MCF 10A (cell line): ENCODE data around the gene IRF2BP1. TPM values are rescaled to one million over a fixed set of nuclear protein-coding genes. Genes with fewer than 3 reads are reported as not detected.
"Not testable (repeated sequence)": the region's sequence is repeated elsewhere in the genome, so short reads cannot be mapped to it uniquely, and the experiment has no call there.

Source experiments
- BruUV-seq: library from RNA; stranded (reverse); fragments of 400-500 nt; replicated peaks from 2 replicates; lab custom pipeline; 2021; lab: Mats Ljungman, UMichigan
- CTCF ChIA-PET: fragments of 300-600 bp; sonication (Branson Sonifier 250); formaldehyde crosslinking; extraction: SDS; loops from one replicate; lab custom pipeline; 2021; ENCODE audit warnings: antibody characterized with exemption, inconsistent platforms; lab: Yijun Ruan, JAX
- POLR2A ChIA-PET: fragments of 300-600, 350-650 bp; sonication (Branson Sonifier 250); formaldehyde crosslinking; extraction: SDS; loops from one replicate; lab custom pipeline; 2020; ENCODE audit warnings: antibody characterized with exemption, inconsistent platforms; lab: Yijun Ruan, JAX
- DNase-seq: peaks from one replicate; pipeline ENCODE4 v3.0.0-alpha.2; 2018; ENCODE audit not compliant: unreplicated experiment
- H3K27ac Mint-ChIP-seq: one replicate; pipeline ENCODE4 v1.8.0; 2022; ENCODE audit warnings: mild to moderate bottlenecking, low read depth, mixed read lengths; ENCODE audit not compliant: unreplicated experiment
- H3K27me3 Mint-ChIP-seq: one replicate; pipeline ENCODE4 v1.8.0; 2022; ENCODE audit warnings: mixed read lengths; ENCODE audit not compliant: insufficient read depth, unreplicated experiment
- H3K36me3 Mint-ChIP-seq: one replicate; pipeline ENCODE4 v1.8.0; 2022; ENCODE audit warnings: mild to moderate bottlenecking, moderate library complexity, mixed read lengths; ENCODE audit not compliant: insufficient read depth, unreplicated experiment
- H3K4me1 Mint-ChIP-seq: one replicate; pipeline ENCODE4 v1.8.0; 2022; ENCODE audit warnings: mixed read lengths; ENCODE audit not compliant: insufficient read depth, unreplicated experiment
- H3K4me3 Mint-ChIP-seq: one replicate; pipeline ENCODE4 v1.8.0; 2022; ENCODE audit warnings: mild to moderate bottlenecking, moderate library complexity, mixed read lengths; ENCODE audit not compliant: unreplicated experiment
- H3K9me3 Mint-ChIP-seq: one replicate; pipeline ENCODE4 v1.8.0; 2022; ENCODE audit warnings: mixed read lengths; ENCODE audit not compliant: unreplicated experiment
- intact Hi-C: fragments of 100-400 bp; cut with micrococcal nuclease; formaldehyde crosslinking; loops from 2 replicates; pipeline ENCODE4 v1.14.1; 2022
- total RNA-seq: library from RNA; stranded (reverse); gene quantifications from 2 replicates; pipeline ENCODE4 v1.2.3, GENCODE V29; 2022
- TF ChIP-seq, protein P1 (sequence below): fragments of 200-600 bp; IDR thresholded peaks from one replicate; pipeline ENCODE4 v1.8.0; 2022; ENCODE audit warnings: antibody characterized with exemption, mild to moderate bottlenecking; ENCODE audit not compliant: unreplicated experiment

IRF2BP1 gene
- total RNA-seq, 1 experiment from 2014 or later: 18.1 TPM

DNA sequence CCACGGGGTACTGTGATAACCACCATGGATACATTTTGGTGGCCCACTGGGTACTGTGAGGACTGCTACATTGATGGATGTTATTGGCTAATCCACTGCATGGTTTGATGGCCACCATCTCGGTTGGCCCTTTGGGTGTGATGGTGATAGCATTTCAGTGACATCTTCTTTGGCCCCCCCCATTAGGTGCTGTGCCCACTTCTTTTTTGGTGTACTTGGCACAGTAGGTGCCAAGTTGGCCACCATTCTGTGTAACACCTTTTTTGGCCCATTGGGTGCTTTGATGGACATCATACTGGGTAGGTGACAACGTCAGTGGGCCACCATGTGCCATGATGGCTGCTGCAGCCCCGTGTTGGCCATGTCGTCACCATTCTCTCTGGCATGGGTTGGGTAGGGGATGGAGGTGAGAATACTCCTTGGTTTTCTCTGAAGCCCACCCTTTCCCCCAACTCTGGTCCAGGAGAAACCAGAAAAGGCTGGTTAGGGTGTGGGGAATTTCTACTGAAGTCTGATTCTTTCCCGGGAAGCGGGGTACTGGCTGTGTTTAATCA is 12.6 kb downstream of the IRF2BP1 start:
- no peaks in the 10 kb centered on the region for H3K36me3 Mint-ChIP-seq
- no peaks in the 10 kb centered on the region for H3K4me1 Mint-ChIP-seq
- peaks cover 37% of the 10 kb centered on the region for H3K27me3 Mint-ChIP-seq
- ChIA-PET CTCF (interaction anchor here (0.6 kb wide), 1 partner anchor 27 kb away, joined by 4 read pairs; no protein-coding TSS in a partner anchor), POLR2A (no interaction called here)
- intact Hi-C loops: no loop called here
- TF ChIP-seq, protein P1, sequence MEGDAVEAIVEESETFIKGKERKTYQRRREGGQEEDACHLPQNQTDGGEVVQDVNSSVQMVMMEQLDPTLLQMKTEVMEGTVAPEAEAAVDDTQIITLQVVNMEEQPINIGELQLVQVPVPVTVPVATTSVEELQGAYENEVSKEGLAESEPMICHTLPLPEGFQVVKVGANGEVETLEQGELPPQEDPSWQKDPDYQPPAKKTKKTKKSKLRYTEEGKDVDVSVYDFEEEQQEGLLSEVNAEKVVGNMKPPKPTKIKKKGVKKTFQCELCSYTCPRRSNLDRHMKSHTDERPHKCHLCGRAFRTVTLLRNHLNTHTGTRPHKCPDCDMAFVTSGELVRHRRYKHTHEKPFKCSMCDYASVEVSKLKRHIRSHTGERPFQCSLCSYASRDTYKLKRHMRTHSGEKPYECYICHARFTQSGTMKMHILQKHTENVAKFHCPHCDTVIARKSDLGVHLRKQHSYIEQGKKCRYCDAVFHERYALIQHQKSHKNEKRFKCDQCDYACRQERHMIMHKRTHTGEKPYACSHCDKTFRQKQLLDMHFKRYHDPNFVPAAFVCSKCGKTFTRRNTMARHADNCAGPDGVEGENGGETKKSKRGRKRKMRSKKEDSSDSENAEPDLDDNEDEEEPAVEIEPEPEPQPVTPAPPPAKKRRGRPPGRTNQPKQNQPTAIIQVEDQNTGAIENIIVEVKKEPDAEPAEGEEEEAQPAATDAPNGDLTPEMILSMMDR: no peak
- no peak for DNase-seq
- no TSS peak for BruUV-seq
- no peak overlapping the region for H3K4me3 Mint-ChIP-seq
- no peaks in the 10 kb centered on the region for H3K9me3 Mint-ChIP-seq
- H3K27ac Mint-ChIP-seq: no peak overlapping the region

DNA sequence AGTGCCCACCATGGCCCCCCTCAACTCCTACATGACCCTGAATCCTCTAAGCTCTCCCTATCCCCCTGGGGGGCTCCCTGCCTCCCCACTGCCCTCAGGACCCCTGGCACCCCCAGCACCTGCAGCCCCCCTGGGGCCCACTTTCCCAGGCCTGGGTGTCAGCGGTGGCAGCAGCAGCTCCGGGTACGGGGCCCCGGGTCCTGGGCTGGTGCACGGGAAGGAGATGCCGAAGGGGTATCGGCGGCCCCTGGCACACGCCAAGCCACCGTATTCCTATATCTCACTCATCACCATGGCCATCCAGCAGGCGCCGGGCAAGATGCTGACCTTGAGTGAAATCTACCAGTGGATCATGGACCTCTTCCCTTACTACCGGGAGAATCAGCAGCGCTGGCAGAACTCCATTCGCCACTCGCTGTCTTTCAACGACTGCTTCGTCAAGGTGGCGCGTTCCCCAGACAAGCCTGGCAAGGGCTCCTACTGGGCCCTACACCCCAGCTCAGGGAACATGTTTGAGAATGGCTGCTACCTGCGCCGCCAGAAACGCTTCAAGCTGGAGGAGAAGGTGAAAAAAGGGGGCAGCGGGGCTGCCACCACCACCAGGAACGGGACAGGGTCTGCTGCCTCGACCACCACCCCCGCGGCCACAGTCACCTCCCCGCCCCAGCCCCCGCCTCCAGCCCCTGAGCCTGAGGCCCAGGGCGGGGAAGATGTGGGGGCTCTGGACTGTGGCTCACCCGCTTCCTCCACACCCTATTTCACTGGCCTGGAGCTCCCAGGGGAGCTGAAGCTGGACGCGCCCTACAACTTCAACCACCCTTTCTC is 13.6 kb downstream of the IRF2BP1 start:
- CTCF ChIA-PET: interaction anchor here (0.5 kb wide), 1 partner anchor 205 kb away, joined by 5 read pairs; no protein-coding TSS in a partner anchor
- Mint-ChIP-seq H3K27me3 (peaks cover 39% of the 10 kb centered on the region), H3K36me3 (no peaks in the 10 kb centered on the region), H3K4me3 (no peak overlapping the region), H3K27ac (no peak overlapping the region), H3K9me3 (no peaks in the 10 kb centered on the region), H3K4me1 (no peaks in the 10 kb centered on the region)
- POLR2A ChIA-PET: interaction anchor here (0.6 kb wide), 1 partner anchor 144 kb away, joined by 3 read pairs; no protein-coding TSS in a partner anchor
- DNase-seq: no peak
- TF ChIP-seq, protein P1: no peak
- intact Hi-C loops: no loop called here
- BruUV-seq: no TSS peak

DNA sequence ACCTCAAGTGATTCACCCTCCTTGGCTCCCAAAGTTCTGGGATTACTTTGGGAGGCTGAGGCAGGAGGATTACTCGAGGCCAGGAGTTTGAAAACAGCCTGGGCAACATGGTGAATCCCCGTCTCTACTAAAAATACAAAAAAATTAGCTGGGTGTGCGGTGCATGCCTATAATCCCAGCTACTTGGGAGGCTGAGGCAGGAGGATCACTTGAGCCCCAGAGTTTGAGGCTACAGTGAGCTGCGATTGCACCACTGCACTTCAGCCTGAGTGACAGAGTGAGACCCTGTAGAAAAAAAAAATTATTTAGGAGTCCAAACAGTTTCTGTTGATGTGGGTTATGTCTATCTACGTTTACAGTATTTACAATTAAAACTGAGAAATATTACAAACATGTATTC is 15.1 kb downstream of the IRF2BP1 start:
- BruUV-seq: no TSS peak
- Mint-ChIP-seq H3K36me3 (no peaks in the 10 kb centered on the region), H3K4me3 (no peak overlapping the region), H3K4me1 (no peaks in the 10 kb centered on the region), H3K27ac (no peak overlapping the region), H3K27me3 (peaks cover 44% of the 10 kb centered on the region), H3K9me3 (no peaks in the 10 kb centered on the region)
- DNase-seq: no peak
- CTCF ChIA-PET: no interaction called here
- intact Hi-C loops: no loop called here
- POLR2A ChIA-PET: interaction anchor here (0.9 kb wide), 1 partner anchor 31 kb away, joined by 3 read pairs; the partner anchor contains the start of gene MYPOP
- TF ChIP-seq, protein P1: no peak

DNA sequence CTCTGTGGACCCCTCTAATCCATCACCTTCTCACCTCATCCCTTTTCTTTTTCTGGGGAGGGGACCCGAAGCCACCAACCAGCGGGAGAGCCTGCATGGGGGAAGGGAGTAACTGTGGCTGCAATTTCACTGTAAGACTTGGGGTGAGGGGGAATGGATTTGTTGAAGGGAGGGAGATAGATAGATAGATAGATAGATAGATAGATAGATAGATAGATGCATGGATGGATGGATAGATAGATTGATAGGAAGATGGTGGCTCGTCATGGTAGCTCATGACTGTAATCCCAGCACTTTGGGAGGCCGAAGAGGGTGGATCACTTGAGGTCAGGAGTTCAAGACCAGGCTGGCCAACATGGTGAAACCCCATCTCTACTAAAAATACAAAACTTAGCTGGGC is 18.7 kb downstream of the IRF2BP1 start:
- BruUV-seq, H3K36me3 Mint-ChIP-seq, H3K9me3 Mint-ChIP-seq, intact Hi-C loops, H3K27ac Mint-ChIP-seq, H3K4me1 Mint-ChIP-seq, POLR2A ChIA-PET, DNase-seq, H3K4me3 Mint-ChIP-seq: not testable (repeated sequence)
- CTCF ChIA-PET: interaction anchor here (0.6 kb wide), 1 partner anchor 225 kb away, joined by 3 read pairs; no protein-coding TSS in a partner anchor
- H3K27me3 Mint-ChIP-seq: peaks cover 51% of the 10 kb centered on the region
